ENCODE data around the gene CFAP299. TPM values are rescaled to one million over a fixed set of nuclear protein-coding genes. Genes with fewer than 3 reads are reported as not detected.
"Not testable (repeated sequence)": the region's sequence is repeated elsewhere in the genome, so short reads cannot be mapped to it uniquely, and the experiment has no call there.

The CFAP299 gene
- total and polyA plus RNA-seq, 4 donors: 3.0 to 9.0 (median 4.6) TPM

DNA sequence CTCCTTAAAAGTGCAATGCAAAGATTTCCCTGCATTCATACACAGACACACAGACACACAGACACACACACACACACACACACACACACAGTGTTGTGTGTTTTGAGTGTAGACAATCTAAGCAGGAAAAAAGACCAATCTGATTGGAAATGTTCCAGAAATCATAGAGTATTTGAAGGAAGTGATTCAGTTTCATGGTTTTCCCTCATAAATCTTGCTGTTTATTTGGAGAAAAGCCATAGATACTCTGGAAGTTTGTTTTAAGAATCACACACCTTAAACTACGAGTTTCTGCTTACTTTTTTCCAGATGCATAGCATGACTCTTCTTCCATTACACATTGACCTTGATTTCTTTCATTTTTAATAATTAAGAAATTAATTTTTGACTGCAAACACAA is 396.5 kb downstream of the CFAP299 start:
- DNase-seq (ENCODE audit: low read depth in 4 of 6, low spot score in 6 of 6): no peak
- WGBS (ENCODE audit: insufficient coverage): no CpG with 5 or more reads among the region's 1 CpG
- no peaks in the 10 kb centered on the region for H3K4me1 ChIP-seq (ENCODE audit: control insufficient read depth, insufficient read depth, low read length)
- H3K36me3 ChIP-seq (ENCODE audit: control insufficient read depth, insufficient read depth, low read length): no peaks in the 10 kb centered on the region
- H3K4me3 ChIP-seq (ENCODE audit: low read depth, low read length): no peak overlapping the region
- no peaks in the 10 kb centered on the region for H3K27me3 ChIP-seq (ENCODE audit: control insufficient read depth, insufficient read depth, low read length)
- no peak overlapping the region for H3K27ac ChIP-seq (ENCODE audit: low read depth, low read length)
- H3K9me3 ChIP-seq (ENCODE audit: control insufficient read depth, insufficient read depth, low read length): peaks cover 2% of the 10 kb centered on the region

DNA sequence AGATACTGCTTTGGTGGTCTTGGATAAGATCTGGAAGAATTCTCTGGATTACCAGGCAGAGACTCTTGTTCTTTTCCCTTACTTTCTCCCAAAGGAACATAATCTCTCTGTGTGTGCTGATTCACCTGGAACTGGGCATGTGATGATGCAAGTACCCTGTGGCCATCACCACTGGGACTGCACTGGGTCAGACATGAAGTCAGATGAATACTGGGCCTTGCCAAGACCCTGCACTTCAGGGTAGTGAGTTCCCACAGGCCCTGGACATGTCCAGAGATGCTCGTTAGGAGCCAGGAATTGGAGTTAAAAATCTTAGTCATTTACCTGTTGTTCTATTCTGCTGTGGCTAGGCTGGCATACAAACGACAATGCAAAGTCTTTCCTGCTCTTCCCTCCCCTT is 404.8 kb downstream of the CFAP299 start:
- H3K4me3 ChIP-seq (ENCODE audit: low read depth, low read length): no peak overlapping the region
- no peaks in the 10 kb centered on the region for H3K4me1 ChIP-seq (ENCODE audit: control insufficient read depth, insufficient read depth, low read length)
- peaks cover 2% of the 10 kb centered on the region for H3K9me3 ChIP-seq (ENCODE audit: control insufficient read depth, insufficient read depth, low read length)
- 76% methylated on average over 2 of the region's 2 CpGs for WGBS (ENCODE audit: insufficient coverage)
- no peak overlapping the region for H3K27ac ChIP-seq (ENCODE audit: low read depth, low read length)
- no peaks in the 10 kb centered on the region for H3K27me3 ChIP-seq (ENCODE audit: control insufficient read depth, insufficient read depth, low read length)
- H3K36me3 ChIP-seq (ENCODE audit: control insufficient read depth, insufficient read depth, low read length): no peaks in the 10 kb centered on the region
- no peak for DNase-seq (ENCODE audit: low read depth in 4 of 6, low spot score in 6 of 6)

GRCh38 chr4:80749558-80749957 is 414.0 kb downstream of the CFAP299 start:
- 97% methylated on average over 6 of the region's 6 CpGs for WGBS (ENCODE audit: insufficient coverage)
- H3K9me3 ChIP-seq (ENCODE audit: control insufficient read depth, insufficient read depth, low read length): not testable (repeated sequence)

DNA sequence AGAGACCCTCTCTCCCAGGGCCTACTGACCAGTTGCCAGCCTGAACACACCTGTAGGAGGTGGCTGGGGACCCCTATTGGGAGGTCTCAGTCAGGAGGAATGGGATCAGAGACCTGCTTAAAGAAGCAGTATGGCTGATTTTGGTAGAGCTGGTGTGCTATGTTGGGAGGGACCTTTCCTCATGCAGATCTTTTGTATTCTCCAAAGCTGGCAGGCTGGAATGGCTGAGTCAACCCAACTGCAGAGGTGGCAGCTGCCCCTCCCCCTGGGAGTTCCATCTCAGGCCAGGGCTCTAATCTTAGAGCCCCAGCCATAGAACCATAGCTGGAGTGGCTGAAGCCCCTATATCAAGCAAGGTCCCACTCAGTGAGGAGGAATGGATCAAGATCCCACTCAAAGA is 415.7 kb downstream of the CFAP299 start:
- H3K4me3 ChIP-seq (ENCODE audit: low read depth, low read length): no peak overlapping the region
- no peaks in the 10 kb centered on the region for H3K36me3 ChIP-seq (ENCODE audit: control insufficient read depth, insufficient read depth, low read length)
- H3K27ac ChIP-seq (ENCODE audit: low read depth, low read length): no peak overlapping the region
- no peaks in the 10 kb centered on the region for H3K27me3 ChIP-seq (ENCODE audit: control insufficient read depth, insufficient read depth, low read length)
- no peaks in the 10 kb centered on the region for H3K9me3 ChIP-seq (ENCODE audit: control insufficient read depth, insufficient read depth, low read length)
- H3K4me1 ChIP-seq (ENCODE audit: control insufficient read depth, insufficient read depth, low read length): no peaks in the 10 kb centered on the region
- no peak for DNase-seq (ENCODE audit: low read depth in 4 of 6, low spot score in 6 of 6)

More at GRCh38 chr4:80749558-80749957, 414.0 kb downstream of the CFAP299 start:
- not testable (repeated sequence) for H3K27ac ChIP-seq (ENCODE audit: low read depth, low read length); H3K4me3 ChIP-seq (ENCODE audit: low read depth, low read length); H3K27me3 ChIP-seq (ENCODE audit: control insufficient read depth, insufficient read depth, low read length); H3K4me1 ChIP-seq (ENCODE audit: control insufficient read depth, insufficient read depth, low read length); H3K36me3 ChIP-seq (ENCODE audit: control insufficient read depth, insufficient read depth, low read length); DNase-seq (ENCODE audit: low read depth in 4 of 6, low spot score in 6 of 6)

DNA sequence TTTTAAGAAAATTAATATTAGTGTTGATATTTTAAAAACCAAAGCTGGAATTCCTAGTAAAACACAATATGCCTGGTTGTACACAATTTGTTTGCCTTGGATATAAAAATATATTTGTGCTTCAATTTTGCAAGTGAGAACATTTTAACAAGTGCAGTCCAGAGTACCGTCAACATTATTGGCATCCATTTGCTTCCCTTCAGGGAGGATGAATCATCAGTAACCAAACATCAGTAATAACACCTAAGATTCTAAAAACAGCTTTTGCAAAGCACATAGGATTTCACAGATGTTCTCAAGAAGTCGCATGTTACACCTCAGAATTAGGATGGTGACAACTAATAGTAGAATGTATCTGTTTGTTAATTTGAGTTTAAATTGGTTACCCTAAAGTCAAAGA is 432.4 kb downstream of the CFAP299 start:
- Histone ChIP-seq H3K4me3 (ENCODE audit: low read depth, low read length) (no peak overlapping the region), H3K9me3 (ENCODE audit: control insufficient read depth, insufficient read depth, low read length) (peaks cover 2% of the 10 kb centered on the region), H3K4me1 (ENCODE audit: control insufficient read depth, insufficient read depth, low read length) (no peaks in the 10 kb centered on the region), H3K27ac (ENCODE audit: low read depth, low read length) (no peak overlapping the region), H3K27me3 (ENCODE audit: control insufficient read depth, insufficient read depth, low read length) (no peaks in the 10 kb centered on the region), H3K36me3 (ENCODE audit: control insufficient read depth, insufficient read depth, low read length) (no peaks in the 10 kb centered on the region)
- DNase-seq (ENCODE audit: low read depth in 4 of 6, low spot score in 6 of 6): no peak
- WGBS (ENCODE audit: insufficient coverage): 67% methylated on average over 1 of the region's 2 CpGs

GRCh38 chr4:80776168-80776567 is 440.6 kb downstream of the CFAP299 start:
- Histone ChIP-seq H3K36me3 (ENCODE audit: control insufficient read depth, insufficient read depth, low read length) (no peaks in the 10 kb centered on the region), H3K9me3 (ENCODE audit: control insufficient read depth, insufficient read depth, low read length) (no peaks in the 10 kb centered on the region), H3K27me3 (ENCODE audit: control insufficient read depth, insufficient read depth, low read length) (no peaks in the 10 kb centered on the region), H3K4me1 (ENCODE audit: control insufficient read depth, insufficient read depth, low read length) (no peaks in the 10 kb centered on the region), H3K27ac (ENCODE audit: low read depth, low read length) (no peak overlapping the region), H3K4me3 (ENCODE audit: low read depth, low read length) (no peak overlapping the region)
- WGBS (ENCODE audit: insufficient coverage): no CpG with 5 or more reads among the region's 5 CpGs
- no peak for DNase-seq (ENCODE audit: low read depth in 4 of 6, low spot score in 6 of 6)

GRCh38 chr4:80781431-80781830 is 445.9 kb downstream of the CFAP299 start:
- 100% methylated on average over 1 of the region's 1 CpG for WGBS (ENCODE audit: insufficient coverage)
- Histone ChIP-seq H3K36me3 (ENCODE audit: control insufficient read depth, insufficient read depth, low read length) (no peaks in the 10 kb centered on the region), H3K27ac (ENCODE audit: low read depth, low read length) (no peak overlapping the region), H3K4me3 (ENCODE audit: low read depth, low read length) (no peak overlapping the region), H3K4me1 (ENCODE audit: control insufficient read depth, insufficient read depth, low read length) (no peaks in the 10 kb centered on the region), H3K27me3 (ENCODE audit: control insufficient read depth, insufficient read depth, low read length) (no peaks in the 10 kb centered on the region), H3K9me3 (ENCODE audit: control insufficient read depth, insufficient read depth, low read length) (no peaks in the 10 kb centered on the region)
- no peak for DNase-seq (ENCODE audit: low read depth in 4 of 6, low spot score in 6 of 6)

- no peaks in the 10 kb centered on the region for H3K36me3 ChIP-seq (ENCODE audit: control insufficient read depth, insufficient read depth, low read length)
- no peak for DNase-seq (ENCODE audit: low read depth in 4 of 6, low spot score in 6 of 6)
- H3K4me1 ChIP-seq (ENCODE audit: control insufficient read depth, insufficient read depth, low read length): no peaks in the 10 kb centered on the region
- H3K27ac ChIP-seq (ENCODE audit: low read depth, low read length): no peak overlapping the region
- no peak overlapping the region for H3K4me3 ChIP-seq (ENCODE audit: low read depth, low read length)
- no peaks in the 10 kb centered on the region for H3K9me3 ChIP-seq (ENCODE audit: control insufficient read depth, insufficient read depth, low read length)
- no peaks in the 10 kb centered on the region for H3K27me3 ChIP-seq (ENCODE audit: control insufficient read depth, insufficient read depth, low read length)
- 100% methylated on average over 1 of the region's 1 CpG for WGBS (ENCODE audit: insufficient coverage)
These were observed 451.8 kb downstream of the CFAP299 start for GRCh38 chr4:80787306-80787705.

DNA sequence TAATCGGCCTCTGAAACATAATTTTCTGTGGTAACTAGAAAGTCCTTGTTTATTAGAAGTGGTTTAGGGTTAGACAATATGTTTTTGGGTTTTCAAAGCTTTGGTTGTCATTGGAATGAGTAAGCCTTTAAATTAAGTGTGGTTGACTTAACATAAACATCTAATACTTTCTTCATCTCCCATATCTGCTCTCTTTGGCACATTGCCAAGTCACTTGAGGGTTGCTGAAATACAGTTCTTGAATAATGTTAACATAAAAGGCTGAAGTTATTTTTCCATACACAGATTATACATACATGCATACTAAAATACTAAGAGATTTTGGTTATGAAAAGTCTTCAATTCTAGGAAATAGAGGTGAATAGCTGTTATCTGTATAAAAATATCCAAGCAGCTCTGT is 453.3 kb downstream of the CFAP299 start:
- peak in 2 of 6 donors; percentile 4 to 14 for DNase-seq (ENCODE audit: low read depth in 4 of 6, low spot score in 6 of 6)
- Histone ChIP-seq H3K4me3 (ENCODE audit: low read depth, low read length) (no peak overlapping the region), H3K9me3 (ENCODE audit: control insufficient read depth, insufficient read depth, low read length) (no peaks in the 10 kb centered on the region), H3K36me3 (ENCODE audit: control insufficient read depth, insufficient read depth, low read length) (no peaks in the 10 kb centered on the region), H3K4me1 (ENCODE audit: control insufficient read depth, insufficient read depth, low read length) (no peaks in the 10 kb centered on the region), H3K27ac (ENCODE audit: low read depth, low read length) (no peak overlapping the region), H3K27me3 (ENCODE audit: control insufficient read depth, insufficient read depth, low read length) (no peaks in the 10 kb centered on the region)
- no CpG with 5 or more reads among the region's 1 CpG for whole genome bisulfite sequencing (ENCODE audit: insufficient coverage)

DNA sequence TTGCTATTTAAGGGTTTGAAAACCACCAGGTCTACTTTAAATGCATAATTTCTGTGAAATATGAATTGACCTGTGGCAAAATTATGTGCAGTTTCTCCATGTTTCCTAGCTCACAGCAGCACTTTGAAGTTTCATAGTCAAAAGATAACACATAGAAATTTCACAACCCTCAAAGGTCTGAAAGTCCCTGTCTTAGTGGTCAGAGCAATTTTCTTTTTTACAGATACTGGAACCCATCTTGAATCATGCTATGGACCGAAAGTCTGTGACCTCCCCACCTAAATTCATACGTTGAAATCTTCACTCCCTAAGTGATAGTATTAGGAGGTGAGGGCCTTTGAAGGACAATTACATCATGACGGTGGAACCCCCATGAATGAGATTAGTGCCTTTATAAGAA is 454.6 kb downstream of the CFAP299 start:
- DNase-seq (ENCODE audit: low read depth in 4 of 6, low spot score in 6 of 6): no peak
- Histone ChIP-seq H3K36me3 (ENCODE audit: control insufficient read depth, insufficient read depth, low read length) (no peaks in the 10 kb centered on the region), H3K27me3 (ENCODE audit: control insufficient read depth, insufficient read depth, low read length) (no peaks in the 10 kb centered on the region), H3K9me3 (ENCODE audit: control insufficient read depth, insufficient read depth, low read length) (no peaks in the 10 kb centered on the region), H3K4me3 (ENCODE audit: low read depth, low read length) (no peak overlapping the region), H3K4me1 (ENCODE audit: control insufficient read depth, insufficient read depth, low read length) (no peaks in the 10 kb centered on the region), H3K27ac (ENCODE audit: low read depth, low read length) (no peak overlapping the region)
- WGBS (ENCODE audit: insufficient coverage): 50% methylated on average over 1 of the region's 3 CpGs
